Endothelial cell of umbilical vein (primary cell): ENCODE results near the gene ETFA. TPM values are rescaled to one million over a fixed set of nuclear protein-coding genes. Genes with fewer than 3 reads are reported as not detected.

Experiments
- BruUV-seq: library from RNA; stranded (reverse); fragments of 400-500 nt; replicated peaks from 2 replicates; lab custom pipeline; 2021; lab: Mats Ljungman, UMichigan
- CTCF ChIA-PET: fragments of 300-600, 350-600 bp; sonication (Branson Sonifier 250); formaldehyde crosslinking; loops from one replicate; lab custom pipeline; 2021; ENCODE audit warnings: antibody characterized with exemption, inconsistent platforms; lab: Charles Lee
- POLR2A ChIA-PET: fragments of 300-600, 350-600 bp; sonication (Branson Sonifier 250); formaldehyde crosslinking; loops from one replicate; lab custom pipeline; 2021; ENCODE audit warnings: antibody characterized with exemption, inconsistent platforms; lab: Charles Lee
- DNase-seq: peaks from one replicate; pipeline ENCODE4 v3.0.0-alpha.2; 2011; ENCODE audit warnings: low read depth, low spot score
- FAIRE-seq: peaks from 2 replicates; lab custom pipeline; 2011; peaks lifted over from hg19 to GRCh38; lab: Jason Lieb, UNC
- H2AFZ ChIP-seq: 2 replicates; pipeline ENCODE4 v1.6.0; 2012; ENCODE audit warnings: low read depth, low read length, control low read depth, inconsistent platforms
- H3K27ac ChIP-seq: 2 replicates; pipeline ENCODE4 v1.5.1; 2011; ENCODE audit warnings: low read depth, mild to moderate bottlenecking, control low read depth, low read length, moderate library complexity; ENCODE audit not compliant: insufficient read depth
- H3K27me3 ChIP-seq, 2 experiments: 2 replicates each; pipeline versions ENCODE4 v1.6.0 to v1.6.1; 2011; ENCODE audit warnings: low read length in 2 of 2, mixed read lengths in 1 of 2; ENCODE audit not compliant: control insufficient read depth in 2 of 2, insufficient read depth in 2 of 2
- H3K36me3 ChIP-seq, 2 experiments: 2 replicates in 1 of 2; 3 replicates in 1 of 2; pipeline ENCODE4 v1.5.1; 2011; ENCODE audit warnings: low read length in 2 of 2, mild to moderate bottlenecking in 1 of 2, moderate library complexity in 1 of 2; ENCODE audit not compliant: control insufficient read depth in 2 of 2, insufficient read depth in 2 of 2; ENCODE audit errors: extremely low read depth in 1 of 2
- H3K4me1 ChIP-seq: 3 replicates; pipeline ENCODE4 v1.5.1; 2011; ENCODE audit warnings: mild to moderate bottlenecking, low read length; ENCODE audit not compliant: control insufficient read depth, insufficient read depth; ENCODE audit errors: extremely low read depth
- H3K4me2 ChIP-seq: 2 replicates; pipeline ENCODE4 v1.6.1; 2011; ENCODE audit warnings: low read length, control low read depth, mixed read lengths; ENCODE audit not compliant: insufficient read depth
- H3K4me3 ChIP-seq, 3 experiments: fragments of 200-600 bp in 1 of 3; sonication (generic), shearing (Covaris generic) in 1 of 3; replicated peaks in 1 of 3; 2 replicates each; pipeline ENCODE4 v1.5.1; 2011 to 2016; ENCODE audit warnings: control low read depth in 3 of 3, low read length in 3 of 3, mild to moderate bottlenecking in 2 of 3, inconsistent platforms in 1 of 3, low read depth in 1 of 3, moderate library complexity in 1 of 3; ENCODE audit not compliant: insufficient read depth in 1 of 3
- H3K79me2 ChIP-seq: 2 replicates; pipeline ENCODE4 v1.6.0; 2012; ENCODE audit warnings: low read length, inconsistent platforms; ENCODE audit not compliant: control insufficient read depth, insufficient read depth
- H3K9ac ChIP-seq: replicated peaks from 2 replicates; pipeline ENCODE3; 2011; ENCODE audit warnings: low read length, control low read depth; ENCODE audit not compliant: insufficient read depth; ENCODE audit errors: extremely low read depth
- H3K9me1 ChIP-seq: replicated peaks from 3 replicates; pipeline ENCODE4 v1.6.0; 2011; ENCODE audit warnings: mild to moderate bottlenecking, low read length; ENCODE audit not compliant: control insufficient read depth, insufficient read depth; ENCODE audit errors: extremely low read depth
- H3K9me3 ChIP-seq: replicated peaks from 2 replicates; pipeline ENCODE4 v1.5.1; 2012; ENCODE audit warnings: low read length, inconsistent platforms; ENCODE audit not compliant: control insufficient read depth, insufficient read depth
- H4K20me1 ChIP-seq: replicated peaks from 2 replicates; pipeline ENCODE3; 2011; ENCODE audit warnings: mild to moderate bottlenecking, low read length; ENCODE audit not compliant: control insufficient read depth, insufficient read depth; ENCODE audit errors: extremely low read depth
- EZH2 ChIP-seq: IDR thresholded peaks from 2 replicates; pipeline ENCODE4 v1.6.1; 2012; ENCODE audit warnings: borderline replicate concordance, low read depth, mild to moderate bottlenecking, moderate library complexity, low read length, inconsistent platforms; ENCODE audit not compliant: severe bottlenecking
- FOS ChIP-seq: IDR thresholded peaks from 2 replicates; pipeline ENCODE4 v1.6.1; 2011; ENCODE audit warnings: mild to moderate bottlenecking, low read length, moderate library complexity, borderline replicate concordance; ENCODE audit not compliant: insufficient read depth
- JUN ChIP-seq: IDR thresholded peaks from 2 replicates; pipeline ENCODE4 v1.6.1; 2011; ENCODE audit warnings: borderline replicate concordance, low read depth; ENCODE audit not compliant: insufficient read length, insufficient read depth
- MYC ChIP-seq: IDR thresholded peaks from one replicate; pipeline ENCODE4 v1.6.1; 2011; ENCODE audit warnings: mild to moderate bottlenecking, low read depth, low read length
- POLR2AphosphoS5 ChIP-seq: IDR thresholded peaks from 2 replicates; pipeline ENCODE4 v1.6.1; 2012; ENCODE audit warnings: low read depth, mild to moderate bottlenecking, control low read depth, low read length, moderate library complexity; ENCODE audit not compliant: insufficient read depth
- dilution Hi-C: fragments of 300-500 bp; cut with MboI; formaldehyde crosslinking; loops from one replicate; pipeline ENCODE4 v1.15.0; 2019; ENCODE audit warnings: low sequenced_read_pairs; ENCODE audit not compliant: extremely low pct_ligation_motif_present
- intact Hi-C: fragments of 100-400 bp; cut with micrococcal nuclease; formaldehyde crosslinking; loops from one replicate; pipeline ENCODE4 v1.10.0; 2022
- polyA plus RNA-seq, 4 experiments: library from polyadenylated mRNA; depleted of rRNA in 3 of 4; stranded (reverse) in 3 of 4; unstranded in 1 of 4; fragments of >200 nt; gene quantifications; 2 replicates each; pipeline versions ENCODE4 v1.2.1 to v1.2.3, GENCODE V29; 2011 to 2012; ENCODE audit warnings: missing spikeins in 1 of 4
- total RNA-seq: library from RNA; stranded (reverse); gene quantifications from 2 replicates; pipeline ENCODE4 v1.2.3, GENCODE V29; 2021
- TF ChIP-seq, protein P1 (sequence below), 2 donors: IDR thresholded peaks; 1 replicate in 1 of 2; 2 replicates in 1 of 2; pipeline ENCODE4 v1.5.1; 2011; ENCODE audit warnings: low read length in 2 of 2, mild to moderate bottlenecking in 2 of 2, moderate library complexity in 2 of 2, control low read depth in 1 of 2, inconsistent platforms in 1 of 2, low read depth in 1 of 2; ENCODE audit not compliant: insufficient read depth in 1 of 2; ENCODE audit errors: extremely low read depth in 1 of 2

The ETFA gene
- total and polyA plus RNA-seq, 2 donors (not counting 3 experiments of a cell fraction or from before 2014, with no cell fraction given): 102 to 116 TPM

DNA sequence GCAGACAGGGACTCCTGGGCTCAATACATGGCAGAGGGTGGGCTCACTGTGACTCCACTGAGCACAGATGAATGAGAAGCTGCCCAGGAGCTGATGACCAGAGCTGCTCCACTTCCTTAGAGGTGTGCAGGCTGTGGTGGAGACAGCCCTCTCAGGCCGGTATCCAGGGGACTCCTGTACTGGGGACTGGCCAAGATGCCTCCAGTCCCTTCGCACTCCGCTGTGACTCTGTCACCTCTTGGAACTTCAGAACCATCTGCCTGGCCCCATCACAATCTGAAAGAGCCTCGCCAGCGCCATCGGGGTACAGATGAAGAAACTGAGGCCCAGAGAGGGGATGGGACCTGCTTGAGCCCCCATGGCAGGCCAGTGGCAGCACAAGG, 111.2 kb downstream of the ETFA start:
- ChIA-PET CTCF (interaction anchor here (0.6 to 1.4 kb wide), 3 partner anchors 14 to 61 kb away, joined by 3 to 4 read pairs (median 4); no protein-coding TSS in a partner anchor), POLR2A (no interaction called here)
- no TSS peak for BruUV-seq
- Histone ChIP-seq H2AFZ (no peak overlapping the region), H3K4me1 (peaks cover 14% of the 10 kb centered on the region), H3K27ac (no peak overlapping the region), H3K4me2 (no peak overlapping the region), H3K4me3 (no peak overlapping the region), H3K9me1 (no peaks in the 10 kb centered on the region), H3K9ac (no peak overlapping the region), H3K79me2 (no peaks in the 10 kb centered on the region), H4K20me1 (no peaks in the 10 kb centered on the region), H3K9me3 (no peaks in the 10 kb centered on the region), H3K27me3 (no peaks in the 10 kb centered on the region), H3K36me3 (no peaks in the 10 kb centered on the region)
- dilution Hi-C loops: no loop called here
- DNase-seq (no peak), FAIRE-seq (no peak)
- intact Hi-C loops: no loop called here
- TF ChIP-seq JUN: no peak
- no peak for TF ChIP-seq POLR2AphosphoS5
- TF ChIP-seq MYC: no peak
- no peak for TF ChIP-seq EZH2
- TF ChIP-seq, protein P1, sequence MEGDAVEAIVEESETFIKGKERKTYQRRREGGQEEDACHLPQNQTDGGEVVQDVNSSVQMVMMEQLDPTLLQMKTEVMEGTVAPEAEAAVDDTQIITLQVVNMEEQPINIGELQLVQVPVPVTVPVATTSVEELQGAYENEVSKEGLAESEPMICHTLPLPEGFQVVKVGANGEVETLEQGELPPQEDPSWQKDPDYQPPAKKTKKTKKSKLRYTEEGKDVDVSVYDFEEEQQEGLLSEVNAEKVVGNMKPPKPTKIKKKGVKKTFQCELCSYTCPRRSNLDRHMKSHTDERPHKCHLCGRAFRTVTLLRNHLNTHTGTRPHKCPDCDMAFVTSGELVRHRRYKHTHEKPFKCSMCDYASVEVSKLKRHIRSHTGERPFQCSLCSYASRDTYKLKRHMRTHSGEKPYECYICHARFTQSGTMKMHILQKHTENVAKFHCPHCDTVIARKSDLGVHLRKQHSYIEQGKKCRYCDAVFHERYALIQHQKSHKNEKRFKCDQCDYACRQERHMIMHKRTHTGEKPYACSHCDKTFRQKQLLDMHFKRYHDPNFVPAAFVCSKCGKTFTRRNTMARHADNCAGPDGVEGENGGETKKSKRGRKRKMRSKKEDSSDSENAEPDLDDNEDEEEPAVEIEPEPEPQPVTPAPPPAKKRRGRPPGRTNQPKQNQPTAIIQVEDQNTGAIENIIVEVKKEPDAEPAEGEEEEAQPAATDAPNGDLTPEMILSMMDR (IDR thresholded peaks at IDR 0.05; ENCODE audit: extremely low read depth in 1 of 2, insufficient read depth in 1 of 2, low read depth in 1 of 2, low read length in 2 of 2): no peak
- TF ChIP-seq FOS: no peak
